ENCODE results near the gene REC8.

GRCh38 chr14:24157331-24157730, 14.5 kb upstream of the REC8 start:
- TF ChIP-seq TAF1 (IDR thresholded peaks at IDR 0.05; ENCODE audit: borderline replicate concordance, low read depth, low read length) (no peak), POLR2A (IDR thresholded peaks at IDR 0.05; ENCODE audit: low read depth, low read length) (no peak; the same call in 1 of the 2 replicates)

Measured in GM12892 (cell line).